Rectal smooth muscle tissue (tissue), 1 donor: ENCODE data around the gene RAD50.
"Not testable (repeated sequence)": the region's sequence is repeated elsewhere in the genome, so short reads cannot be mapped to it uniquely, and the experiment has no call there.

Experiments used
- H3K27ac ChIP-seq: one replicate; pipeline ENCODE4 v1.7.0; 2013; ENCODE audit warnings: low read depth, low read length, inconsistent platforms
- H3K27me3 ChIP-seq: one replicate; pipeline ENCODE4 v1.7.0; 2013; ENCODE audit warnings: low read length; ENCODE audit not compliant: control insufficient read depth, insufficient read depth
- H3K36me3 ChIP-seq: one replicate; pipeline ENCODE4 v1.7.0; 2013; ENCODE audit warnings: low read length; ENCODE audit not compliant: control insufficient read depth, insufficient read depth
- H3K4me1 ChIP-seq: one replicate; pipeline ENCODE4 v1.7.0; 2013; ENCODE audit warnings: low read length; ENCODE audit not compliant: control insufficient read depth, insufficient read depth
- H3K4me3 ChIP-seq: one replicate; pipeline ENCODE4 v1.7.0; 2013; ENCODE audit warnings: low read length
- H3K9ac ChIP-seq: one replicate; pipeline ENCODE4 v1.7.0; 2013; ENCODE audit warnings: low read length

RAD50 gene

DNA sequence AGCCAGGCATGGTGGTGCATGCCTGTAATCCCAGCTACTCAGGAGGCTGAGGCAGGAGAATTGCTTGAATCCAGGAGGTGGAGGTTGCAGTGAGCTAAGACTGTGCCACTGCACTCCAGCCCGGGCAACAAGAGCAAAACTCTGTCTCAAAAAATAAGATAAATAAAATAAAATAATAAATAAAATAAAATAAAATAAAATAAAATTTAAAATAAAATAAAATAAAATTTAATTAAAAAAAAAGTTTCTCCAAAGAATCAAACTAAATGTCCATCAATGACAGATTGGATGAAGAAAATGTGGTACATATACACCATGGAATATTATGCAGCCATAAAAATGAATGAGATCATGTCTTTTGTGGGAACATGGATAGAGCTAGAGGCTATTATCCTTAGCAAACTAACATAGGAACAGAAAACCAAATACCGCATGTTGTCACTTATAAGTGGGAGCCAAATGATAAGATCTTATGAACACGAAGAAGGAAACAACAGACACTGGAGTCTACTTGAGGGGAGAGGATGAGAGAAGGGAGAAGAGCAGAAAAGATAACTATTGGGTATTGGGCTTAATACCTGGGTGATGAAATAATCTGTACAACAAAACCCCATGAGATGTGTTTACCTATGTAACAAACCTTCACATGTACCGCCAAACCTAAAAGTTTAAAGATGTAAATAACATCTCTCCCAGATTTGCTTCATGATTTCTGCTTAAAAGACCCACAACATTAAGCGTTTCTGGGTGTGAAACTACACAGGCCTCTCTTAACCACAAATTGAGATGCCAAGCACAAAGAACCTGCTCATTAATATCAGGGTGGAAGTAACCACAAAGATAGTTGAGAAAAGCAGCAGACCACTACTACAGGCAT, 135.2 kb downstream of the RAD50 start:
- H3K27ac ChIP-seq, H3K27me3 ChIP-seq, H3K4me3 ChIP-seq, H3K9ac ChIP-seq, H3K4me1 ChIP-seq, H3K36me3 ChIP-seq: not testable (repeated sequence)

DNA sequence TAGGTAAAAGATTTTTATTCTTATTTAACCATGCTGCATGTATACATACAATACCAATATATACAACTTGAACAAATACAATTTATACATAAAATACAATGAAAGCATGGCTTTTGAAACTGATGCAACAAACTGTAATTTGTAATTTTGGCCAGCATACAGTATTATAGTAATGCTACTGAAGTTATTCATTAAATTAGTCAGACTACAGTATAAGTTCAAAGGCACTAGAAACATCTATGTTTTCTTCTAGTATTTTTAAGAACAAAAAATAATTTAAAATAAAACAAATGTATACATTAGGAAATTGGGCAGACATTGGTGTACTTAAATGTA, 135.8 kb downstream of the RAD50 start:
- Histone ChIP-seq H3K27me3 (no peaks in the 10 kb centered on the region), H3K4me3 (no peak overlapping the region), H3K9ac (no peak overlapping the region), H3K4me1 (no peaks in the 10 kb centered on the region), H3K36me3 (no peaks in the 10 kb centered on the region), H3K27ac (no peak overlapping the region)
